HEK293 (cell line): Measurements from ENCODE around the gene GINS2.

Source experiments
- CTCF ChIA-PET: fragments of 350-600 bp; formaldehyde crosslinking; extraction: SDS; loops from one replicate; lab custom pipeline; 2021; ENCODE audit warnings: antibody characterized with exemption; lab: Yijun Ruan, JAX
- POLR2A ChIA-PET: fragments of 300-600 bp; formaldehyde crosslinking; extraction: SDS; loops from one replicate; lab custom pipeline; 2020; ENCODE audit warnings: antibody characterized with exemption, inconsistent platforms; lab: Yijun Ruan, JAX
- H3K27ac ChIP-seq: fragments of 200-500 bp; sonication (Bioruptor generic); 2 replicates; pipeline ENCODE4 v1.5.1; 2014; ENCODE audit warnings: low read depth, low read length, control low read depth, inconsistent platforms; ENCODE audit errors: extremely low read depth
- H3K36me3 ChIP-seq, 2 experiments: fragments of 200-500 bp in 1 of 2; sonication (Bioruptor generic) in 1 of 2; 1 replicate in 1 of 2; 2 replicates in 1 of 2; pipeline ENCODE4 v1.5.1; 2014 to 2017; ENCODE audit warnings: inconsistent platforms in 2 of 2, low read length in 2 of 2; ENCODE audit not compliant: control insufficient read depth in 2 of 2, insufficient read depth in 1 of 2
- H3K4me1 ChIP-seq: fragments of 200-500 bp; sonication (Bioruptor generic); 2 replicates; pipeline ENCODE4 v1.5.1; 2014; ENCODE audit warnings: mild to moderate bottlenecking, low read length, inconsistent platforms; ENCODE audit not compliant: control insufficient read depth, insufficient read depth
- H3K4me3 ChIP-seq: 2 replicates; pipeline ENCODE4 v1.5.1; 2011; ENCODE audit warnings: low read depth, mild to moderate bottlenecking, control low read depth, low read length, moderate library complexity
- H3K9me3 ChIP-seq: fragments of 200-500 bp; sonication (Bioruptor generic); 2 replicates; pipeline ENCODE4 v1.5.1; 2014; ENCODE audit warnings: low read depth, low read length, inconsistent platforms; ENCODE audit not compliant: control insufficient read depth, insufficient read depth
- BCL11B ChIP-seq: fragments of 450-650 bp; formaldehyde crosslinking; IDR thresholded peaks from 2 replicates; pipeline ENCODE4 v1.5.1; 2016; ENCODE audit warnings: low read depth, missing biosample characterization, missing genetic modification characterization
- BCL6B ChIP-seq: fragments of 450-650 bp; formaldehyde crosslinking; IDR thresholded peaks from 2 replicates; pipeline ENCODE4 v1.5.1; 2017; ENCODE audit warnings: missing biosample characterization, missing genetic modification characterization
- HOXD13 ChIP-seq: sonication (generic); formaldehyde crosslinking; IDR thresholded peaks from 2 replicates; pipeline ENCODE4 v1.8.0; 2022; ENCODE audit warnings: missing genetic modification reagents, borderline replicate concordance
- PRDM10 ChIP-seq: fragments of 450-650 bp; formaldehyde crosslinking; IDR thresholded peaks from 2 replicates; pipeline ENCODE4 v1.5.1; 2016; ENCODE audit warnings: missing biosample characterization, missing genetic modification characterization
- PRDM2 ChIP-seq: fragments of 450-650 bp; formaldehyde crosslinking; IDR thresholded peaks from 2 replicates; pipeline ENCODE4 v1.5.1; 2016; ENCODE audit warnings: missing biosample characterization, missing genetic modification characterization, borderline replicate concordance
- TCF7L2 ChIP-seq: IDR thresholded peaks from 2 replicates; pipeline ENCODE4 v1.6.1; 2011; ENCODE audit warnings: low read depth, mild to moderate bottlenecking, inconsistent platforms, low read length, moderate library complexity, borderline replicate concordance
- ZFHX2 ChIP-seq: fragments of 450-650 bp; formaldehyde crosslinking; conservative IDR thresholded peaks from 2 replicates; pipeline ENCODE4 v1.5.1; 2016; ENCODE audit warnings: missing biosample characterization, missing genetic modification characterization
- ZNF292 ChIP-seq: fragments of 450-650 bp; formaldehyde crosslinking; IDR thresholded peaks from 2 replicates; pipeline ENCODE4 v1.5.1; 2016; ENCODE audit warnings: low read depth, missing biosample characterization, missing genetic modification characterization, borderline replicate concordance
- ZNF426 ChIP-seq: fragments of 450-650 bp; formaldehyde crosslinking; IDR thresholded peaks from 2 replicates; pipeline ENCODE4 v1.5.1; 2017; ENCODE audit warnings: missing biosample characterization, missing genetic modification characterization, mild to moderate bottlenecking, inconsistent platforms, moderate library complexity
- ZNF544 ChIP-seq: fragments of 450-650 bp; formaldehyde crosslinking; IDR thresholded peaks from 2 replicates; pipeline ENCODE4 v1.5.0; 2017; ENCODE audit warnings: missing biosample characterization, missing genetic modification characterization
- ZNF664 ChIP-seq: fragments of 450-650 bp; formaldehyde crosslinking; IDR thresholded peaks from 2 replicates; pipeline ENCODE4 v1.5.1; 2016; ENCODE audit warnings: missing biosample characterization, missing genetic modification characterization
- ZNF776 ChIP-seq: fragments of 450-650 bp; formaldehyde crosslinking; IDR thresholded peaks from 2 replicates; pipeline ENCODE4 v1.5.0; 2017; ENCODE audit warnings: missing biosample characterization, missing genetic modification characterization, borderline replicate concordance
- TF ChIP-seq, protein P1 (sequence below): fragments of 450-650 bp; formaldehyde crosslinking; IDR thresholded peaks from 2 replicates; pipeline ENCODE4 v1.5.1; 2016; ENCODE audit warnings: missing biosample characterization, missing genetic modification characterization

GINS2 gene

GRCh38 chr16:85659336-85659735, 29.4 kb downstream of the GINS2 start:
- H3K27ac ChIP-seq, result no peak overlapping the region
- peaks cover 0 to 98% of the 10 kb centered on the region in 2 experiments; a peak in 2 of 3 replicates for H3K36me3 ChIP-seq
- H3K4me3 ChIP-seq, result no peak overlapping the region
- ChIA-PET POLR2A (no interaction called here), CTCF (interaction anchor here (0.5 to 3.5 kb wide), 21 partner anchors 9 to 523 kb away, joined by 3 to 34 read pairs (median 5); no protein-coding TSS in a partner anchor)
- no peaks in the 10 kb centered on the region for H3K4me1 ChIP-seq
- no peaks in the 10 kb centered on the region for H3K9me3 ChIP-seq
- TF ChIP-seq PRDM10 (tag by site-specific recombination) (no peak), ZNF776 (no peak), HOXD13 (CRISPR knock-in tag) (no peak), BCL6B (no peak), ZNF664 (tag by site-specific recombination) (no peak), PRDM2 (no peak), BCL11B (tag by site-specific recombination) (no peak), ZNF292 (tag by site-specific recombination) (no peak), ZNF426 (tag by site-specific recombination) (no peak), TCF7L2 (no peak), ZFHX2 (tag by site-specific recombination) (no peak), ZNF544 (no peak)
- TF ChIP-seq, protein P1, sequence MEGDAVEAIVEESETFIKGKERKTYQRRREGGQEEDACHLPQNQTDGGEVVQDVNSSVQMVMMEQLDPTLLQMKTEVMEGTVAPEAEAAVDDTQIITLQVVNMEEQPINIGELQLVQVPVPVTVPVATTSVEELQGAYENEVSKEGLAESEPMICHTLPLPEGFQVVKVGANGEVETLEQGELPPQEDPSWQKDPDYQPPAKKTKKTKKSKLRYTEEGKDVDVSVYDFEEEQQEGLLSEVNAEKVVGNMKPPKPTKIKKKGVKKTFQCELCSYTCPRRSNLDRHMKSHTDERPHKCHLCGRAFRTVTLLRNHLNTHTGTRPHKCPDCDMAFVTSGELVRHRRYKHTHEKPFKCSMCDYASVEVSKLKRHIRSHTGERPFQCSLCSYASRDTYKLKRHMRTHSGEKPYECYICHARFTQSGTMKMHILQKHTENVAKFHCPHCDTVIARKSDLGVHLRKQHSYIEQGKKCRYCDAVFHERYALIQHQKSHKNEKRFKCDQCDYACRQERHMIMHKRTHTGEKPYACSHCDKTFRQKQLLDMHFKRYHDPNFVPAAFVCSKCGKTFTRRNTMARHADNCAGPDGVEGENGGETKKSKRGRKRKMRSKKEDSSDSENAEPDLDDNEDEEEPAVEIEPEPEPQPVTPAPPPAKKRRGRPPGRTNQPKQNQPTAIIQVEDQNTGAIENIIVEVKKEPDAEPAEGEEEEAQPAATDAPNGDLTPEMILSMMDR (tag by site-specific recombination), result no peak
